Umbilical cord (tissue), 2 donors: ENCODE data around the gene MASP2. TPM values are rescaled to one million over a fixed set of nuclear protein-coding genes. Genes with fewer than 3 reads are reported as not detected.
"Not testable (repeated sequence)": the region's sequence is repeated elsewhere in the genome, so short reads cannot be mapped to it uniquely, and the experiment has no call there.

Experiments
- DNase-seq: peaks from one replicate; pipeline ENCODE4 v3.0.0-alpha.2; 2015; ENCODE audit warnings: low spot score
- total RNA-seq: library from RNA; depleted of rRNA; stranded (reverse); fragments of >200 nt; gene quantifications from one replicate; pipeline ENCODE4 v1.2.3, GENCODE V29; 2014; ENCODE audit warnings: low replicate concordance; ENCODE audit not compliant: insufficient read depth

The MASP2 gene
- total RNA-seq, 1 donor from 2014 or later: 2.9 TPM

- no peak for DNase-seq
Measured at GRCh38 chr1:11058595-11059154, 11.6 kb upstream of the MASP2 start.

DNA sequence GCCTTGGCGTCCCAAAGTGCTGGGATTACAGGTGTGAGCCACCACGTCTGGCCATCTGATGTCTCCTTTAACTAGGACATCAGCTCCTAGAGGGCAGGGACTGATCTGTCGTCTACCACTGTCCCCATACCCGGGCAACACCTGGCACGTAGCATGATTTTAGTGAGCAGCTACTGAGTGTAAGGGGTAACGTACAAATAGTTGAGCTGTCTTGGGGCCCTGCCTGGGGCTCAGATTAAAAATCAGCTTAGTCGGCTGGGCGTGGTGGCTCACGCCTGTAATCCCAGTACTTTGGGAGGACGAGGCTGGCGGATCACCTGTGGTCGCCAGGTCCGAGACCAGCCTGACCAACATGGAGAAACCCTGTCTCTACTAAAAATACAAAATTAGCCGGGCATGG is 11.0 kb upstream of the MASP2 start:
- DNase-seq: no peak

- DNase-seq: no peak
Measured at GRCh38 chr1:11057477-11057876, 10.4 kb upstream of the MASP2 start.

DNA sequence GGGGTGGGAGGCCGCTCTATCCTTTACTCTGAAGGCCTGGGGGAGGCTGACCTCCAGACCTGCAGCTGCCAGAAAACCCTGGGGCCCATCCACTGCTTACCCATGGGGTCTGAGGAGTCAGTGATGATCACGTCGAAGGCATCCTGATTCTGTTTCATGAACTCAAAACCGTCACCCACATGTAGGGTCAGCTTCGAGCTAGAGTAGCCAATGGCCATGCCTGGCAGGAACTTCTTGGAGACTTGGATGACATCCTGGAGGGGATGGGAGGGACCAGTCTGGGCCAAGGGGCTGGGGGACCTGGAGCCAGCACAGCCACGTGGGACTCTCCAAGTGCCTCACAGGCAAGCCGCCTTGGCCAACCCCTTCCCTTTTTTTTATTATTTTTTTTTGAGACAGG is 9.5 kb upstream of the MASP2 start:
- DNase-seq: no peak

GRCh38 chr1:11055676-11056075 is 8.6 kb upstream of the MASP2 start:
- DNase-seq: no peak

DNA sequence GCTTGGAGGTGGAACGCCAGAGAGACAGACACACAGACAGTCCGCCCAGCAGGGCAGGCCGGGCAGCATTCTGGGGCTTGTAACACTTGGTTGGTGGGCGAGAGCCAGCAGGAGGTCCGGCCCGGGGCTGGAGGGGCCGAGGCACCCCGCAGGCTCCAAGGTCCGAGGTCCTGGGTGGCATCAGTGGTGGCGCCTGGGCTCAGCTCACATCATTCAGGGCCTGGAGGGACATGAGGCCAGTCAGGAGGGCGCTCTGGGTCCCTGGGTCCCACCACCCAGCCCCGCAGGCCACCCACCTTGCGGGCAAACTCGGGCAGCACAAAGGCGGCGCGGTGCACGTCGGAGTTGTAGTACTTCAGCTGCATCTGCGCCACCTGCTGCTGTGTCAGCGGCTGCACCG is 7.6 kb upstream of the MASP2 start:
- no peak for DNase-seq

GRCh38 chr1:11054181-11054580 is 7.1 kb upstream of the MASP2 start:
- no peak for DNase-seq

DNA sequence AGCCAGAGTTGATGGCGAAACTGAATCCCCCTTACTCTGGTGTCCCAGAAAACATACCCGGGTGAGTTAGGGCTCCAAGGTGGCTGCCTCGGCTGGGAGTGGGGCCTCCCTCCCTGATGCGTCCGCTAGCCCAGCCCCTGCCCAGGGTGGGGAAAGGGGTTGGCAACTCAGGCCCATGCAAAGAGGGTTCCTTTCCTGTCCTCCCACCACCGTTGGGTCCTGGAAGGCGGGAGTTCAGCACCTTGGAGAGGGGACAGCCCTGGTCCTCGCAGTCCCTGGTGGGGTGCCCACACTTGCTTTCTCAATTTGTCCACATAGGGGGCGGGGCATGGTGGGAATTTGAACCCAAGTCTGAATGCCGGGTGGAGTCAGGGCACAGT is 6.7 kb upstream of the MASP2 start:
- DNase-seq: peak; percentile 20

DNA sequence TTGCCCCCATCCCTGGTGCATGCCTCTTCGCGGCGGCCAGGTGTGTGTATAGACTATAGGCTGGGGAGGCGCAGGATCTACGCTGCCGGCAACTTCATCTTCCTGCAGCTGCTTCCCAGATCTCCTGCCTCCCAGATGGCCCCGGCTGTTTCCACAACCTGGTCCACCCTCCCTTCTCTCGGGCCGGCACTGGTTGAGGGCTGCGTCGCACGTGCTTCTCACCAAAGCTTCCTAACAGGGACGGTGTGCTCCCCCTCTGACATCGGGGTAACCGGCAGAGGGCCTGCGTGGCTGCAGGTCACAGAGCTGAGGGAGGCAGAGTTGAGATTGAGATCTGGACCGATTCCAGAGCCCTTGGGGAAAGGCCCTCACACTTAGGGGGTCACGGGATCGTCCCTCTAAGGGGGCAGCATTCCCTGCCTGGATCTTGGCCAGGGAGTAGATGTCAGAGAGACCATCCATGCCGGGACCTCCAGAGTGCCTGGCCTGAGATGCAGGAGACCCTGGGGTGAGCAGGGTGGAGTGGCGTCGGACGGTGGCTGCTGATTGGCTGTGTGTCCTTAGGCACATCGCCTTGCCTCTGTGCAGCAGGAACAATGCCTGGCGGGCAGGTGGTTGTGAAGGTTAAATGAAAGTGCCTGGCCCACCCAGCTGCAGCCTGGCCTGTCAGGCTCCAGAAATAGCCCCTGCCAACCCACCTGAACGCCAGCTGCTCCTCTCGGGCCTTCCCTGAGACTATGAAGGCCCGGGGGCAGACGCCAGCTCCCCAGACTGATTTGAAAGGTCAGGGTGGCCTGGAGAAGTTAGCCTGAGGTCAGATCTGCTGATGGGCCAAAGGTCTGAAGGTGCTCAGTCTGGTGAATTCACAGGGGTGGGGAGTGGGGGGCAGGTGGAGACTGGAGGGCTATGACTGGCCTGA is 6.1 kb upstream of the MASP2 start:
- peak; percentile 31 for DNase-seq

GRCh38 chr1:11051781-11052511 is 4.9 kb upstream of the MASP2 start:
- no peak for DNase-seq

DNA sequence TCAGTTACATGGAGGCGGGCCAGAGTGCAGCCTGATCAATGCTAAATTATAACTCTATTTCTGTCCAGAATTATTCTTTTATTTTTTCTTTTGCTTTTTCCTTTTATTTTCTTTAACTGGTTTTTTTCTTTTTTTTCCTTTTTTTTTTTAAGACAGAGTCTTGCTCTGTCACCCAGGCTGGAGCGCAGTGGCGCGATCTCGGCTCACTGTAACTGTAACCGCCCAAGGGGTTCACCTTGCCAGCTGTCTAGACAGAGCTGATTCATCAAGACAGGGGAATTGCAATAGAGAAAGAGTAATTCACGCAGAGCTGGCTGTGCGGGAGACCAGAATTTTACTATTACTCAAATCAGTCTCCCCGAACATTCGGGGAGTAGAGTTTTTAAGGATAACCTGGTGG is 4.1 kb upstream of the MASP2 start:
- not testable (repeated sequence) for DNase-seq

- no peak for DNase-seq
Measured at GRCh38 chr1:11046270-11046566, 821 bp downstream of the MASP2 start.

DNA sequence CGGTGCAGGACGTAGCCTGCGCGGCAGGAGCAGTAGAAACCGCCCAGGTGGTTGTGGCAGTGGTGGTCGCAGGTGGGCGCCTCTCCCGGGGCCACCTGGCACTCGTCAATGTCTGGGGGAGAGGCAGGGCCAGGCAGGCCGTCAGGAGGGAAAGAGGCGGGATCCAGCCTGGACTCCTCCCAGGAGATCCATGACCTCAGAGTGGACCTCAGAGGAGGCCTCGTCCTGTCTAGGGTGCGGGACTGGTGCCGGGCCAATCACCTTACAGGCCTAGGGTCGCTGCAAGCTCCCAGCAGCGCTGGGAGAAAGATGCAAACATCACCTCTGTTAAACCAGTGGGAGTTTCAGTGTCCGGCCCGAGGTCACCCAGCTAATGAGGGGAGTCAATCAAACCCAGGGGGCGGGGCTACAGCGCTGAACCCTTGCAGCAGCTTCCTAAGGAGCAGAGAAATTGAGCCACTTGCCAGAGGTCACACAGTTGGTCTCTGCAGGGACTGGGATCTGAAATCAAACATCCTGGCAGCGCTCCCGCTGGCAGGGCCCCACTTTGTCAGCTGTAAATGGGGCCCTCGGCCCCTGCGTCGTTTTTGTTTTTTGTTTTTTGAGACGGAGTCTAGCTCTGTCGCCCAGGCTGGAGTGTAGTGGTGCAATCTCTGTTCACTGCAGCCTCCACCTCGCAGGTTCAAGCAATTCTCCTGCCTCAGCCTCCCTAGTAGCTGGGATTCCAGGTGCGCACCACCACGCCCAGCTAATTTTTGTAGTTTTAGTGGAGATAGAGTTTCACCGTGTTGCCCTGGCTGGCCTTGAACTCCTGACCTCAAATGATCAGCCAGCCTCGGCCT is 1.4 kb downstream of the MASP2 start:
- DNase-seq: no peak

DNA sequence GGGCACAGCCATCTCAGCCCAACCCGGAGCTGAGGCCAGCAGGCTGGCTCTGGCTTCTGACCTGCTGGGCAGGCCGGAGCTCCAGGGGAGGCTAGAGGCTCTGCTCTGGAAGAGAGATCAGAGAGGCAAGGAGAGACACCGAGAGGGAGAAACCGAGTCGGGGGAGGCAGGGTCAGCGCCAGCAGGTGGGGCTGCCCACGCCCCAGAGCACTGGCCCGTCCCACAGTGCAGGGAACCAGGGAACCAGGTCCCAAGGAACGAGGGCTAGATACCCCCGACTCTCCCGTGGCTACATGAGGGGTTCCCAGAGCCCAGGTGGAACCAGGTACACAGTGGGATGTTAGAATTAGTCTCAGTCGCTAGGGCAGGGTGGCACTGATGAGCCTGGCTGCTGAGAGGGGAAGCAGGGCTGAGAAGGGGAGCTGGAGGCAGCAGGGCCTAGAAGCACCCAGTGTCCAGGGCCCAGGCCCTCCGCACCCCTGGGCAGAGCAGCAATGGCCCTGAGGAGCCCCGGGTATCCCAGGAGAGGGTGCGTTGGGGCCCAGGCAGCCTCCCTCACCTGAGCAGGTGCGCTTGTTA is 2.1 kb downstream of the MASP2 start:
- DNase-seq: no peak

GRCh38 chr1:11044086-11044848 is 2.8 kb downstream of the MASP2 start:
- no peak for DNase-seq

DNA sequence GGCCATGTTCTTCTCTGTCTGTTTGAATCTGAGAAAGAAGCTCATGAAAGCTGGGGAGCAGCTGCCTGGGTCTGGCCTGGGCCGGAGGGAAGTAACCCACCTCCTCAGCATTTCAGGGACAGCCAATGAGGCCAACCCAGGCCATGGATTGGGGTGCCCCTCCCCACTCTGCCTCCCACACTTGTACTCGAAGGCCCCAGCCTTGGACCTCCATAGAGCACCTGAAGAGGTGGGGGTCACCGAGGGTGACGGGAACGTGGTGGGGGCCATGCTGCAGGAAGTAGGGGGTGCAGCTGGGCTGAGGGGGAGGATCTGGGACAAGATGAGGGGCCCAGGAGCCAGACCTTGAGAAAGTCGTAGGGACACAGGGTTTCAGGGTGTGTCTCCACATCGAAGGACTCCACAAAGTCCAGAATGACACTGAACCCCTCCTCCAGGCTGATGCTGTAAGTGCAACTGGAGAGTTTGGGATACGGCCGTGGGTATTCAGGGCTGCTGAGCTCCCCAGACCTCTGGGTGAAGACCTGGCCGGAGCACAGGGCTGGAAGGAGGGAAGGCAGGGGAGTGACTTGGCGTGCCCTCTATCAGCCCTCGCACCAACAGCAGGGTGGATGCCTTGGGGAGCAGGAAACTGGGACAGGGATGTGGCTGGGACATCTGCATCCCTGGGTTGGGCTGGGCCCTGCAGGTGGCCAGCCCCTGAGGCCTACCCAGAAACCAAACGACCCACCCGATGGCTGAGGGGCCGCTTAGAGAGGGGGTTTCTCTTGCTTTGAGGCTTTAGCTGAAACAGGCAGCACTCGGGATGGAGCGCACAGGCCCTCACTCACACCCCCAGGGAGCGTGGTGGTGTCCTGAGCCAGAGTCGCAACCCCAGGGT is 3.8 kb downstream of the MASP2 start:
- DNase-seq: no peak

DNA sequence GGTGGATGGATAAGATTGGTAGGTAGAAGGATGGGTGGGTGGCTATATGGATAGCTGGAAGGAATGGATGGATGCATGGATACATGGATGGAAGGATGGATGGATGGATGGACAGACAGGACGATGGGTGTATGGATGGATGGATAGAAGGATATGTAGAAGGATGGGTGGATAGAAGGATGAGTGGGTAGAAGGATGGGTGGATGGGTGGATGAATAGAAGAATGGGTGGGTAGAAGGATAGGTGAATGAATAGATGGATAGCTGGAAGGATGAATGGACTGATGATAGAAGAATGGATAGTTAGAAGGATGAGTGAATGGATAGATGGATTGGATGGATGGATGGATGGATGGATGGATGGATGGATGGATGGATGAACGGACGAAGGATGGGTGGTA is 5.0 kb downstream of the MASP2 start:
- no peak for DNase-seq

- no peak for DNase-seq
Measured at GRCh38 chr1:11041048-11041447, 6.0 kb downstream of the MASP2 start.

GRCh38 chr1:11040105-11040429 is 7.0 kb downstream of the MASP2 start:
- not testable (repeated sequence) for DNase-seq
